ENCODE measurements around the gene TCHP.

DNA sequence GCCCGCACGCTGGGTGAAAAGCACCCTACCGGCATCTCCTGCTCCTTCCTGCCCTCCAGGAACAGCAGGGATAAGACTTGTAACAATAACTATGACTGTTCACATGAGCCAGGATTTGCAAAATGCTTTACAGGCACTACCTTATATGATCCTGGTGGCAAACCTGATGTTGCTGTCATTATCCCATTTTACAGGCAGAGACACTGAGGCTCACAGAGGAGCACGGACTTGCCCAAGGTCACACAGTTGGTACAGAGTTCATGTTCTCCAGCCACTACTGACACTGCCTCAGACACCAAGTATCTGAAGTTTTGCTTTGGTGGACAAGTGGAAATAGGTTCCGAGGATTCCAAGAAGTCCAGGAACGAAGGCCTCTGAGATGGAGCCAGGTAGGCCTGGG, 42.4 kb upstream of the TCHP start:
- TF ChIP-seq, protein P1, sequence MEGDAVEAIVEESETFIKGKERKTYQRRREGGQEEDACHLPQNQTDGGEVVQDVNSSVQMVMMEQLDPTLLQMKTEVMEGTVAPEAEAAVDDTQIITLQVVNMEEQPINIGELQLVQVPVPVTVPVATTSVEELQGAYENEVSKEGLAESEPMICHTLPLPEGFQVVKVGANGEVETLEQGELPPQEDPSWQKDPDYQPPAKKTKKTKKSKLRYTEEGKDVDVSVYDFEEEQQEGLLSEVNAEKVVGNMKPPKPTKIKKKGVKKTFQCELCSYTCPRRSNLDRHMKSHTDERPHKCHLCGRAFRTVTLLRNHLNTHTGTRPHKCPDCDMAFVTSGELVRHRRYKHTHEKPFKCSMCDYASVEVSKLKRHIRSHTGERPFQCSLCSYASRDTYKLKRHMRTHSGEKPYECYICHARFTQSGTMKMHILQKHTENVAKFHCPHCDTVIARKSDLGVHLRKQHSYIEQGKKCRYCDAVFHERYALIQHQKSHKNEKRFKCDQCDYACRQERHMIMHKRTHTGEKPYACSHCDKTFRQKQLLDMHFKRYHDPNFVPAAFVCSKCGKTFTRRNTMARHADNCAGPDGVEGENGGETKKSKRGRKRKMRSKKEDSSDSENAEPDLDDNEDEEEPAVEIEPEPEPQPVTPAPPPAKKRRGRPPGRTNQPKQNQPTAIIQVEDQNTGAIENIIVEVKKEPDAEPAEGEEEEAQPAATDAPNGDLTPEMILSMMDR (IDR thresholded peaks at IDR 0.05; ENCODE audit: insufficient read depth, low read depth, low read length) = no peak
- TF ChIP-seq EZH2 (IDR thresholded peaks at IDR 0.05; ENCODE audit: insufficient read depth, low read length) = no peak

All from astrocyte (in vitro differentiated cells and primary cell).